ACC112 (cell line): ENCODE results near the gene GPBAR1.
A peak's percentile ranks its signal among the peaks of the same experiment; 100 is the strongest.

Experiments used
- H2AFZ ChIP-seq: fragments of 200-600 bp; sonication (generic); one replicate; pipeline ENCODE4 v1.6.0; 2017; ENCODE audit warnings: antibody characterized with exemption, low read length; ENCODE audit not compliant: unreplicated experiment
- H3K27ac ChIP-seq: fragments of 200-600 bp; sonication (generic); 2 replicates; pipeline ENCODE4 v1.5.1; 2014; ENCODE audit warnings: low read depth, mild to moderate bottlenecking, antibody characterized with exemption, low read length, moderate library complexity
- H3K27me3 ChIP-seq: fragments of 200-600 bp; sonication (generic); 2 replicates; pipeline ENCODE4 v1.6.1; 2014; ENCODE audit warnings: mild to moderate bottlenecking, antibody characterized with exemption, low read length, moderate library complexity, mixed read lengths; ENCODE audit not compliant: insufficient read depth
- H3K36me3 ChIP-seq: fragments of 200-600 bp; sonication (generic); 2 replicates; pipeline ENCODE4 v1.6.1; 2016; ENCODE audit warnings: mild to moderate bottlenecking, antibody characterized with exemption, low read length, moderate library complexity, mixed read lengths; ENCODE audit not compliant: insufficient read depth
- H3K4me1 ChIP-seq: fragments of 200-600 bp; sonication (generic); one replicate; pipeline ENCODE4 v1.6.1; 2016; ENCODE audit warnings: low read length, mixed read lengths; ENCODE audit not compliant: insufficient read depth, unreplicated experiment, control insufficient read depth
- H3K4me3 ChIP-seq: fragments of 200-600 bp; sonication (generic); 2 replicates; pipeline ENCODE4 v1.5.1; 2014; ENCODE audit warnings: mild to moderate bottlenecking, low read depth, low read length
- H3K79me2 ChIP-seq: fragments of 200-600 bp; sonication (generic); one replicate; pipeline ENCODE4 v1.6.0; 2016; ENCODE audit warnings: low read length; ENCODE audit not compliant: control insufficient read depth, unreplicated experiment, insufficient read depth

The GPBAR1 gene

GRCh38 chr2:218224186-218224585 is 36.6 kb upstream of the GPBAR1 start:
- Histone ChIP-seq H2AFZ (no peak overlapping the region), H3K4me3 (no peak overlapping the region), H3K36me3 (peaks cover 38% of the 10 kb centered on the region), H3K79me2 (peaks cover 76% of the 10 kb centered on the region), H3K27me3 (no peaks in the 10 kb centered on the region), H3K4me1 (peaks cover 54% of the 10 kb centered on the region), H3K27ac (peak overlapping the region; percentile 11; the same call in 1 of the 2 replicates)

GRCh38 chr2:218226903-218227302 is 33.9 kb upstream of the GPBAR1 start:
- H3K79me2 ChIP-seq: peaks cover 64% of the 10 kb centered on the region
- H3K36me3 ChIP-seq: peaks cover 49% of the 10 kb centered on the region
- H3K27me3 ChIP-seq: no peaks in the 10 kb centered on the region
- no peak overlapping the region for H3K27ac ChIP-seq
- no peak overlapping the region for H2AFZ ChIP-seq
- no peak overlapping the region for H3K4me3 ChIP-seq
- H3K4me1 ChIP-seq: peaks cover 49% of the 10 kb centered on the region

DNA sequence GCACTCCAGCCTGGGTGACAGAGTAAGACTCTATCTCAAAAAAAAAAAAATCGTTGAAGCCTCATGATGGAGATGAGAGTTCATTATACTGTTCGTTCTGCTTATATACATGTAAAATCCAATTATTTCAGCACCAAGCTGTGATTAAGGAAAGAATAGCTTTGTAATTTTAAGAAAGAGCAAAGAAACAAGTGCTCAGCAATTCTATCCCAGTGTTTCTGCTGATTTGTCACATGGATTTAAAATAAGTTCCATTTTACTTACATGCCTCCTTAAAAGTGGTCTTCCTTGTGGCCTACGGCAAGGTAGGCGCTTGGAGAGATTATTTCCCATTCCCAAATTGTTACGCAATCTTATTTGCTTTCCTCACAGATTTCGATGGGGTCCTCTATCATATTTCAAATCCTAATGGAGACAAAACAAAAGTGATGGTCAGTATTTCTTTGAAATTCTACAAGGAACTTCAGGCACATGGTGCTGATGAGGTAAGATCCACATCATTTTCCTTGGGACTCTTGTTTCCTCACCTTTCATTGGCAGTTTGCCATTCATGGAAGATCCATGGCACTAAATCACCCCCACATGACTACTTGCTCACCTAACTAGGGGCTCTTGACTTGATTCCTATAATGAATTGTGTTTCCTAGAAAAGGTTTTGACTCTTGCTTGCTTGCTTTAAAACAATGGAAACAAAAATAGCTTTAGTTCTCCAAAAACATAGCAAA is 32.3 kb upstream of the GPBAR1 start:
- H2AFZ ChIP-seq: no peak overlapping the region
- peaks cover 39% of the 10 kb centered on the region for H3K36me3 ChIP-seq
- H3K79me2 ChIP-seq: peaks cover 53% of the 10 kb centered on the region
- H3K27ac ChIP-seq: peak overlapping the region; percentile 95
- no peaks in the 10 kb centered on the region for H3K27me3 ChIP-seq
- H3K4me1 ChIP-seq: peaks cover 35% of the 10 kb centered on the region
- H3K4me3 ChIP-seq: 0 out of 2 replicates have a peak overlapping the region, but pooled peaks have one; percentile 2

DNA sequence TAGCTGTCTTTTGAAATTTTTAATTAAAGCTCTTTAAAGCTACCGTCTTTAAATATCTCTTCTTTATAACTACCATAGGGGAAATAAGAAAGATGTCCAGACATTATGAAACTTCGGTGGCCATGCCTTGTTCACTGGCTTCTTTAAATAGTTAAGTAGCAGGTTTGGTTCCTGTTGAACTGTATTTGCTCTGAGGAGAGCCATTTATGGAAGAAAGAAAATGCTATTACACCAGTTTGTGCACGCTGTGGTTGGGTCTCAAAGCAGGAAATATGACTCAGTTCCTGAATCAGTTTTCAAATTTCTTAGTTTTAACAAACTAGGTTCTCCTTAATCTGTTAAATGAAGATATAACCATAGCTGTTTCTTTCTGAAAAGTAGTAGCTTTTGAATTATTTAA is 31.6 kb upstream of the GPBAR1 start:
- peaks cover 46% of the 10 kb centered on the region for H3K79me2 ChIP-seq
- no peak overlapping the region for H2AFZ ChIP-seq
- no peaks in the 10 kb centered on the region for H3K27me3 ChIP-seq
- peak overlapping the region; percentile 95 for H3K27ac ChIP-seq
- 0 out of 2 replicates have a peak overlapping the region, but pooled peaks have one; percentile 2 for H3K4me3 ChIP-seq
- peaks cover 28% of the 10 kb centered on the region for H3K4me1 ChIP-seq
- peaks cover 42% of the 10 kb centered on the region for H3K36me3 ChIP-seq

DNA sequence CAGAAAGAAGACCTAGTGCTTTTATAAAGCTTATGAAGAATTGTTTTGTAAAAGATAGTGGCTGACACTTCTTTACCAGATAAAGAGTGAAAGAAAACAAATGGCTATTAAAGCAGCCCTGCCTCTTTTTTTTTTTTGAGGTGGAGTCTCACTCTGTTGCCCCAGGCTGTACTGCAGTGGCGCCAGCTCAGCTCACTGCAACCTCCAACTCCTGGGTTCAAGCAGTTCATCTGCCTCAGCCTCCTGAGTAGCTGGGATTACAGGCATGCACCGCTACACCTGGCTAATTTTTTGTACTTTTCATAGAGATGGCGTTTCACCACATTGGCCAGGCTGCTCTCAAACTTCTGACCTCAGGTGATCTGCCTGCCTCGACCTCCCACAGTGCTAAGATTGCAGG is 31.0 kb upstream of the GPBAR1 start:
- H3K4me3 ChIP-seq: peak overlapping the region; percentile 41; the same call in 1 of the 2 replicates
- peak overlapping the region; percentile 95 for H3K27ac ChIP-seq
- peaks cover 43% of the 10 kb centered on the region for H3K36me3 ChIP-seq
- no peak overlapping the region for H2AFZ ChIP-seq
- peaks cover 40% of the 10 kb centered on the region for H3K79me2 ChIP-seq
- peaks cover 28% of the 10 kb centered on the region for H3K4me1 ChIP-seq
- H3K27me3 ChIP-seq: no peaks in the 10 kb centered on the region

GRCh38 chr2:218230882-218231281 is 29.9 kb upstream of the GPBAR1 start:
- no peak overlapping the region for H3K4me3 ChIP-seq
- no peak overlapping the region for H2AFZ ChIP-seq
- peaks cover 29% of the 10 kb centered on the region for H3K79me2 ChIP-seq
- peaks cover 45% of the 10 kb centered on the region for H3K36me3 ChIP-seq
- H3K27ac ChIP-seq: no peak overlapping the region
- peaks cover 28% of the 10 kb centered on the region for H3K4me1 ChIP-seq
- no peaks in the 10 kb centered on the region for H3K27me3 ChIP-seq

DNA sequence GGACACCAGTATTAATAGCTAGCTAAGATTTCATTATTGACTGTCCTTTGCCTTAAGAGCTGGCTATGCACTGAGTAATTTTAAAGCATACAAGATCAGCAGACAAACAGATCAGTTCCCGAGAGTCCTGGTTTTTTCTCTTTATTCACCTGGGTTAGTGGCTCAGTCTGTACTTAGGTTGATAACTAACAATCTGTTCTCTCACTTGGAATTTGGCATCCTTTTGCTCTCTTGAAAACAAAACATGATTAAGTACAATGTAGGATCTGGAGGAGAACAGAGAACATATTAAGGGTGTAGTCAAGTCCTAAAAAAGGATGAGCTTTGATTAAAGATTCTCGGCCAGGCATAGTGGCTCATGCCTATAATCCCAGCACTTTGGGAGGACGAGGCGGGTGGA is 27.3 kb upstream of the GPBAR1 start:
- H3K27ac ChIP-seq: no peak overlapping the region
- H3K79me2 ChIP-seq: peaks cover 20% of the 10 kb centered on the region
- no peak overlapping the region for H2AFZ ChIP-seq
- H3K4me3 ChIP-seq: no peak overlapping the region
- peaks cover 25% of the 10 kb centered on the region for H3K4me1 ChIP-seq
- H3K27me3 ChIP-seq: no peaks in the 10 kb centered on the region
- peaks cover 52% of the 10 kb centered on the region for H3K36me3 ChIP-seq

GRCh38 chr2:218234521-218234920 is 26.3 kb upstream of the GPBAR1 start:
- no peak overlapping the region for H2AFZ ChIP-seq
- H3K79me2 ChIP-seq: peaks cover 20% of the 10 kb centered on the region
- no peaks in the 10 kb centered on the region for H3K27me3 ChIP-seq
- H3K36me3 ChIP-seq: peaks cover 58% of the 10 kb centered on the region
- H3K4me1 ChIP-seq: peaks cover 18% of the 10 kb centered on the region
- H3K4me3 ChIP-seq: no peak overlapping the region
- no peak overlapping the region for H3K27ac ChIP-seq

DNA sequence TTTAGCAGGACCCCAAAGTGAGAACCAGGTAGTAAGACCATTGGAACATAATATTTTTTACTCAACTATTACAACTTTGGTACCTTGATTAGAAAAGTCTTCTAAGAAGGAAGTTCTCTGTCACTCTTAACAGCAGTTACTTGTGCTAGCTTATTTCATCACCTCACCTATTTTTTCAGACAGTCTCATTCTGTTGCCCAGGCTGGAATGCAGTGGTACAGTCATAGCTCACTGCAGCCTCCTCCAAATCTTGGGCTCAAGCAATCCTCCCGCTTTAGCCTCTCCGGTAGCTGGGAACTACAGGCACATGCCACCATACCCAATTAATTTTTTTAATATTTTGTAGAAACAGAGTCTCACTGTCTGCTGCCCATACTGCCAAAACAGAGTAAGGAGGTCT is 25.8 kb upstream of the GPBAR1 start:
- Histone ChIP-seq H3K79me2 (peaks cover 20% of the 10 kb centered on the region), H3K27ac (no peak overlapping the region), H3K4me3 (no peak overlapping the region), H2AFZ (no peak overlapping the region), H3K27me3 (no peaks in the 10 kb centered on the region), H3K36me3 (peaks cover 58% of the 10 kb centered on the region), H3K4me1 (peaks cover 13% of the 10 kb centered on the region)

GRCh38 chr2:218236829-218237228 is 24.0 kb upstream of the GPBAR1 start:
- H3K27ac ChIP-seq: no peak overlapping the region
- peaks cover 5% of the 10 kb centered on the region for H3K79me2 ChIP-seq
- H2AFZ ChIP-seq: no peak overlapping the region
- peaks cover 50% of the 10 kb centered on the region for H3K36me3 ChIP-seq
- H3K27me3 ChIP-seq: no peaks in the 10 kb centered on the region
- H3K4me3 ChIP-seq: no peak overlapping the region
- H3K4me1 ChIP-seq: no peaks in the 10 kb centered on the region

DNA sequence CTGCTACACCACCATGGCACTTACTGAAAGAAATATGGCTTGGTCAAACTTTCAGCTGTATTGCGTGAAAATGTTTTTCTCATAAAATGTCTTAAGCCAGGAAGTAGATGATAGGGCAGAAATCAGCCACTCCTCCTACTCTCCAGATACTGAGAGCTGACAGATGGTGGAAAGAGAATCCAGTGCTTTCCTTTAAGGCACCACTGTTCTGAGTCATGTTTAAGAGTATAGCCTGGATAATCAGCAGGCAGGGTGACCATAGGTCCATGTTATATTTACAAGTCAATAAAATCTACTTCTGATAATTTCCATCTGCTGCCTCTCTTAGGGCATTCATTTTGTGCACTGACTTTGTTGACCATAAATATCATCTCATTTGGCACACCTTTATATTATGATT is 21.9 kb upstream of the GPBAR1 start:
- Histone ChIP-seq H3K27ac (no peak overlapping the region), H3K4me3 (no peak overlapping the region), H3K27me3 (no peaks in the 10 kb centered on the region), H3K79me2 (peaks cover 6% of the 10 kb centered on the region), H3K4me1 (no peaks in the 10 kb centered on the region), H2AFZ (no peak overlapping the region), H3K36me3 (peaks cover 66% of the 10 kb centered on the region)
